ENCODE data around the gene CLDN7. TPM values are rescaled to one million over a fixed set of nuclear protein-coding genes. Genes with fewer than 3 reads are reported as not detected.

CLDN7 gene
- total RNA-seq, 1 donor from 2014 or later: 0.94 TPM

DNA sequence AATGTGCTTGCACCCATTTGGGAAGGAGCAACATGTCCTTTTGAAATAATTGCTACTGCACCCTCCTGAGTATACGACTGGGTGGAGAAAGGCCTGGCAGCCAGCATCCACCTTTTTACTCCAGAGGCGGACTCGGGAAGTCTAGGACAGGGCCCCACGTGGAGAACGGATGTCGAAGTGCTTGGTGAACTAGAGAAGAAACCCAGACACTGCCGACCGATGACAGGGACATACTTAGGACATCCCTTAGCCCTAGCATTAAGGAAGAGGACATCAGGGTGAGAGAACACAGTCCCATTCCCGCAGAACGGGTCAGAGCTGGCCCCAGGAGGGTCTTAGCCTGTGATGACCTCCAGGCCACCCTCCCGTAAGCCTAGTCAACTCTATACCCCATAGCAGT lies 28.4 kb upstream of the CLDN7 start:
- no peak for DNase-seq
- intact Hi-C loops (cut with DNase I): no loop called here
- peak; percentile 1 for ATAC-seq (ENCODE audit: poor library complexity)

DNA sequence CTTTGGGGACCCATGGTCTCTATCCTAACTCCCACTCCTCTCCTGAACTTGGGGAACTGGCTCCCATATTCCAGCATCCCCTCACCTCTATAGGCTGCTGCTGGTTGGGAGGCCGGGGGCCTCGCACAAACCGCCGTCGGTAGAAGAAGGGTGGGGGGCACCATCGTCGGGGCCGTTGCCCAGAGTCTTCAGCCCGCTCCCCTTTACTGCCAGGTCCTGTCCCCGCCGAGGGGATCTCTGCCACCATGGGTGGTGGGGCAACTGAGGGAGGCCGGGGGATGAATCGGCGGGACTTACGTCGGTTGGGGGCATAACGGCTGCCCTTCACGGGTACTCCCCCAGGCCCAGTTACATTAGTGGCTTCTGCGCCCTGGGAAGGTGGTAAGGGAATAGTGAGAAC lies 27.9 kb upstream of the CLDN7 start:
- ATAC-seq (ENCODE audit: poor library complexity): peak; percentile 1
- intact Hi-C loops (cut with DNase I): no loop called here
- DNase-seq: no peak

GRCh38 chr17:7289256-7290032 lies 27.2 kb upstream of the CLDN7 start:
- ATAC-seq (ENCODE audit: poor library complexity): peak; percentile 16
- DNase-seq: no peak
- intact Hi-C loops (cut with DNase I): no loop called here

DNA sequence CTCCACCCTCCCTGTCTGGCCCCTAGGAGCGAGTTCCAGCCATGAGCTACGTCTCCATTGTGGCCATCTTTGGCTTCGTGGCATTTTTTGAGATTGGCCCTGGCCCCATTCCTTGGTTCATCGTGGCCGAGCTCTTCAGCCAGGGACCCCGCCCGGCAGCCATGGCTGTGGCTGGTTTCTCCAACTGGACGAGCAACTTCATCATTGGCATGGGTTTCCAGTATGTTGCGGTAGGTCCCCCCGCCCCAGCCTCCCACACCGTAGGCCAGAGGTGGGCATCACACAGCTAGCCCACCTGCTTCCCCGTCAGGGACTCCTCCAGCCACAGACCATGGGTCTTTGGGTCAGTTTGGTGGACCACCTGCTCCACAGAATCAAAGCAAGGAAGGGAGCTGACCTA lies 23.4 kb upstream of the CLDN7 start:
- ATAC-seq (ENCODE audit: poor library complexity): no peak
- DNase-seq: no peak
- intact Hi-C loops (cut with DNase I): no loop called here

DNA sequence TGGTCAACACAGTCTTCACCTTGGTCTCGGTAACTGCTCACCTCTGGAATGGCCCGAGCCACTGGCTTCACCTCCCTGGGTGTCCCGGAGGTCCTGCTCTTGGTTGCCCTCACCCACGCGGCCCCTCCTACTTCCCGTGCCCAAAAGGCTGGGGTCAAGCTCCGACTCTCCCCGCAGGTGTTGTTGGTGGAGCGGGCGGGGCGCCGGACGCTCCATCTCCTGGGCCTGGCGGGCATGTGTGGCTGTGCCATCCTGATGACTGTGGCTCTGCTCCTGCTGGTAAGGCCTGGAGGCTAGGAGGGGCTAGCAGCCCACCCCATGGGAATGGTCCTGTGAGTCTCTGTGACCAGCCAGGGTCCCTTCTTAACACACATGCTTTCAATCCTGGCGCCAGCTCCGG lies 22.6 kb upstream of the CLDN7 start:
- ATAC-seq (ENCODE audit: poor library complexity) (no peak), DNase-seq (no peak)
- intact Hi-C loops (cut with DNase I): no loop called here

- ATAC-seq (ENCODE audit: poor library complexity): no peak
- intact Hi-C loops (cut with DNase I): no loop called here
- DNase-seq: no peak
Observed at GRCh38 chr17:7283471-7284216, 21.4 kb upstream of the CLDN7 start.

DNA sequence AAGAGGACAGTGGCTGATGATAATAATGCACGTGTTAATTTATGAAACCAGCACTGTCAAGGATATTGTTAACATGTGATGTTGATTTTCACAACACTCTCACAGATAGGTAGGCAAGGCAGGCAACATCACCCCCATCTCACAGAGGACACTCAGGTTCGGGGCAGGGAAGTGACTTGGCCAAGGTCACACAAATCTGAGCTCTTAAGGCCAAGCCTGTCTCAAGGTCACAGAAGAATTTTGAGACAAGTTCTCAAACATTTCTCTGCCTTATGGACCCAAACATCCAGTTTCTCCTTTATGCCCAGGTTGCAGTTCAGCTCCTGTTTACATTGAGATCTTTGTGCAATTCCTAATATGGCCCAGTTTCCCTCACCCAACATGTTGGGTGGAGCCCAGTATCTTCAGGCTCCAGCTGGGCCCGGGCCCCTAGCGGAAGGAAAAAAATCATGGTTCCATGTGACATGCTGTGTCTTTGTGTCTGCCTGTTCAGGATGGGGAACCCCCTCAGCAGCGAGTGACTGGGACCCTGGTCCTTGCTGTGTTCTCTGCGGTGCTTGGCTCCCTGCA lies 20.6 kb upstream of the CLDN7 start:
- intact Hi-C loops (cut with DNase I): no loop called here

GRCh38 chr17:7281953-7282751 lies 19.9 kb upstream of the CLDN7 start:
- DNase-seq (peak; percentile 86), ATAC-seq (ENCODE audit: poor library complexity) (peak; percentile 49)
- intact Hi-C loops (cut with DNase I): loop anchor here (1.0 to 2.0 kb wide), 2 partner anchors 14 to 67 kb away; no protein-coding TSS in a partner anchor

More for the DNA sequence above, 20.6 kb upstream of the CLDN7 start:
- DNase-seq (no peak), ATAC-seq (ENCODE audit: poor library complexity) (peak; percentile 0)

DNA sequence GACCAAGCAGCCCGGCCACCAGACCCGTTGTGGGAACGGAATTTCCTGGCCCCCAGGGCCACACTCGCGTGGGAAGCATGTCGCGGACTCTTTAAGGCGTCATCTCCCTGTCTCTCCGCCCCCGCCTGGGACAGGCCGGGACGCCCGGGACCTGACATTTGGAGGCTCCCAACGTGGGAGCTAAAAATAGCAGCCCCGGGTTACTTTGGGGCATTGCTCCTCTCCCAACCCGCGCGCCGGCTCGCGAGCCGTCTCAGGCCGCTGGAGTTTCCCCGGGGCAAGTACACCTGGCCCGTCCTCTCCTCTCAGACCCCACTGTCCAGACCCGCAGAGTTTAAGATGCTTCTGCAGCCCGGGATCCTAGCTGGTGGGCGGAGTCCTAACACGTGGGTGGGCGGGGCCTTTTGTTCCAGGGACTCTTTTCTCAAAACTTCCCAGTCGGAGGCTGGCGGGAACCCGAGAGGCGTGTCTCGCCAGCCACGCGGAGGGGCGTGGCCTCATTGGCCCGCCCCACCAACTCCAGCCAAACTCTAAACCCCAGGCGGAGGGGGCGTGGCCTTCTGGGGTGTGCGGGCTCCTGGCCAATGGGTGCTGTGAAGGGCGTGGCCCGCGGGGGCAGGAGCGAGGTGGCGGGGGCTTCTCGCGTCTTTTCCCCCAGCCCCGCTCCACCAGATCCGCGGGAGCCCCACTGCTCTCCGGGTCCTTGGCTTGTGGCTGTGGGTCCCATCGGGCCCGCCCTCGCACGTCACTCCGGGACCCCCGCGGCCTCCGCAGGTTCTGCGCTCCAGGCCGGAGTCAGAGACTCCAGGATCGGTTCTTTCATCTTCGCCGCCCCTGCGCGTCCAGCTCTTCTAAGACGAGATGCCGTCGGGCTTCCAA lies 19.0 kb upstream of the CLDN7 start, which contains the start of gene SLC2A4:
SLC2A4 (plus strand) TSS at position 645 of the 879 bp plus-strand sequence; CDS start at position 862, 217 bp downstream.
- ATAC-seq (ENCODE audit: poor library complexity) (peak; percentile 85), DNase-seq (peak; percentile 97)
- intact Hi-C loops (cut with DNase I): loop anchor here (1.0 to 2.0 kb wide), 2 partner anchors 15 to 67 kb away; no protein-coding TSS in a partner anchor

DNA sequence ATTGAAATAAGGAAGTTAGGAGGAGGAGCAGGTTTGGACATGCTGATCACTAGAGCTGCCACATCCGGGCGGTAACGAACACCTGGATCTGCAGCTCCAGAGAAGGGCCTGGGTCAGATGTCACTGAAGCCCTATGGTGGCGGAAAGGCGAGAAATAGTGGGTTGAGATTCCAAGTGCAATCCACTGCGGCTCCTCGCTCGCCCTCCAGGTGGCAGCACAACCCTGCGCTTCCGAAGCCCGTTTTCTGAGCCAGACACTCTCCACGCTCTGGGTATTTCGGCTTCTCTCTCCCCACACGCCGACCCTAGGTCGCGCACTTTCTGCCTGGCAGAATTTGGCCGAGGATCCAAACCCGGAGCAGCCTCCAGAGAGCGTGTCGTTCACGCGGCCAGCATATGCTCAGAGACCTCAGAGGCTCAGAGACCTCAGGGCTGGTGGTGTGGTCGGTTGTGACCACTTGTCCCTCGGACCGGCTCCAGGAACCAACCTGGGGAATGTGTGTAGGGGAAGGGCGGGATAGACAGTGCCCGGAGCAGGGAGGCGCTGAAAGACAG lies 18.3 kb upstream of the CLDN7 start:
- intact Hi-C loops (cut with DNase I): loop anchor here (1.0 to 2.0 kb wide), 2 partner anchors 16 to 68 kb away; no protein-coding TSS in a partner anchor
- peak; percentile 90 for DNase-seq
- peak; percentile 67 for ATAC-seq (ENCODE audit: poor library complexity)

- ATAC-seq (ENCODE audit: poor library complexity) (no peak), DNase-seq (no peak)
- intact Hi-C loops (cut with DNase I): no loop called here
Observed at GRCh38 chr17:7279448-7279847, 17.2 kb upstream of the CLDN7 start.

DNA sequence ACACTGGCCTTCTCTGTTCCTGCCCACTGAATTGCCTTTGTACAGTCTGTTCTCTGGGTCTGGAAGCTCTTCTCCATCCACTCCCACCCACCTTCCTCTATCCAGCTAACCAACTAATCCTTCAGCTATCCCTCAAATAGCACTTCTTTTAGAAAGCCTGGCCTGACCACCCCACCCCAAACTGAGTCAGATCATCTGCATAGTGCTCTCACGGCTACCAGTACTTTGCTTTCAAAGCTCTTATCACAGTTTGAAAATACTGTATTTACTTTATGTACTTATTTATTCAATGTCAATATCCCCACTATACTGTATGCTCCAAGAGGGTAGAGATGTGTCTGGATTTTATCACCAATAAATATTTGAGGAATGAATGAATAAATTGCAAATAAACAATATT lies 4.5 kb upstream of the CLDN7 start:
- DNase-seq (no peak), ATAC-seq (ENCODE audit: poor library complexity) (no peak)
- intact Hi-C loops (cut with DNase I): no loop called here

- ATAC-seq (ENCODE audit: poor library complexity) (no peak), DNase-seq (no peak)
- intact Hi-C loops (cut with DNase I): no loop called here
Observed at GRCh38 chr17:7263801-7264078, 1.5 kb upstream of the CLDN7 start.

DNA sequence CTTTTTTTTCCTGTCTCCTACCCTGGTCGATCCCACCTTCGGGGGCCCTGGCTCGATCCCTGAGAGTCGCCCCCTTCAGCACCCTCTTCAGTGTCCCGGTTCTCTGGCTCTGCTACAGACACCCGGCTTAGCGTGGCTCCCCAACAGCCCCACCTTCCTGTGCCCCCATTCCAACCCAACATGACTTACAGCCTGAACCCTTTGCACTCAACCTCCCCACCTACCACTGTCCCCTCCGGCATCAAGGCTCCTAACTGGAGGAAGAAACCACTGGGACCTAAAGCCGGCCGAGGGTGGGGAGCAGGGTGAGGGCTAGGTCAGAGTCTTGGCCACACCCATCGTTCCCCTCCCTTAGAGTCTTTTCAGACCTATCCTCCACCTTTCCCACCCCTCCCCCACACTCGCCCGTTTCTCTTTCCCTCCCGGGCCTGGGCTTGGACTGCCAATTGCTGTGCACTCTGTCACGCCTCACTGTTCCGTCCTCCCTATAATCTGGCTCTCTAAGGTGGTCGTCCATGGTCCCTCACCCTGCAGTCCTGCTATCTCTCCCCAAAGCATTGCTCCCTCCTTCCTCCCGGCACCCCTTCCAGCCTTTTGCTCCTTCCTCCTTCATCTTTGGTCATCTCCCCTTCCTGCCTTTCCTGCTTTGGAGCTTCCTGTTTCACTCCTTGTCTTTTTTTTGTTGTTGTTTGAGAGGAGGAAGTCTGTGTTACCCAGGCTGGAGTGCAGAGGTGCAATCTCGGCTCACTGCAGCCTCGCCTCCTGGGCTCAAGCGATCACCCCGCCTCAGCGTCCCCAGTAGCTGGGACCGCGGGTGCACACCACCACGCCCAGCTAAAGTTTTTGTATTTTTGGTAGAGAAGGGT lies 890 bp upstream of the CLDN7 start:
- ATAC-seq (ENCODE audit: poor library complexity): peak; percentile 24
- DNase-seq: peak; percentile 44

DNA sequence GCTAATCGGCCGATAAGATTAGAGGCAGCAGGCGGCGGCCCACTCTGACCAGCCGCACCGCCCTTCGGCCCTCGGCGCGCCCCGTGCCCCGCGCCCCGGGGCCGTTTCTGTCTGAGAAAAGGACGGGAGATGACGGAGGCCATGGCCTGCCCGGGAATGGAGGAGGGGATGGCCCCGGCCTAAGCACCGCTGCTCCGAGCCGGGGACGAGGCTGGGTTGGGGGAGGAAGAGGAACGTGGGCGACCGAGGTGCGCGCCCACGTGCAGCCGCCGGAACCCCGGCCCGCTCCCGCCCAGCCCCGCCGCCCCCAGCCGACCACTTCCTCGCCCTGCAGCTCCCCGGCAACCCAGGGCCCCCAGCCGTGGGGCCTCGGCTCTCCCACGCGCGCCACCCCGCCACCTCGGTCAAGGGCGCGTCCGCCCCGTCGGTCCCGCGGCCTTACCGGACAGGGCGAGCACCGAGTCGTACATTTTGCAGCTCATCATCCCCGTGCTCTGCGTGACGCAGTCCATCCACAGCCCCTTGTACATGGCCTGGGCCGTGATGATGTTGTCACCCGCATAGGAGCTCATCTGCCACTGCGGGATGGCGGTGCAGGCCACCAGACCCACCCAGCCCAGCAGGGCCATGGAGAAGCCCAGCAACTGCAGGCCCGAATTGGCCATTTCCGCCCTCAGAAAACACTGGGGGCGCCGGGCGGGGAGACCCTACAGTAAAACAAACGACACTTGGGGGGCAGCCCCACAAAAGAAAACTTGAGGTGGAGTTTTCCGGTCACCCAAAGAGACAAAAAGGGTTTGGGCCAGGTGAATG lies 693 bp downstream of the CLDN7 start:
- intact Hi-C loops (cut with DNase I): no loop called here
- DNase-seq (peak; percentile 31), ATAC-seq (ENCODE audit: poor library complexity) (peak; percentile 35)

More for the DNA sequence above, 890 bp upstream of the CLDN7 start:
- intact Hi-C loops (cut with DNase I): no loop called here

Measured in Right ventricle myocardium superior (tissue), 1 donor.